ENCODE results near the gene ETS1. TPM values are rescaled to one million over a fixed set of nuclear protein-coding genes. Genes with fewer than 3 reads are reported as not detected.

ETS1 gene
- total RNA-seq, 1 donor from 2014 or later, result 39.4 TPM

GRCh38 chr11:128570632-128571031 lies 16.7 kb downstream of the ETS1 start:
- DNase-seq (ENCODE audit: low spot score), result no peak

- DNase-seq (ENCODE audit: low spot score), result no peak
Observed at GRCh38 chr11:128569291-128569690, 18.1 kb downstream of the ETS1 start.

GRCh38 chr11:128568166-128568778 lies 19.1 kb downstream of the ETS1 start:
- no peak for DNase-seq (ENCODE audit: low spot score)

- DNase-seq (ENCODE audit: low spot score), result no peak
Observed at GRCh38 chr11:128567130-128567529, 20.2 kb downstream of the ETS1 start.

- DNase-seq (ENCODE audit: low spot score), result no peak
Observed at GRCh38 chr11:128565881-128566280, 21.5 kb downstream of the ETS1 start.

GRCh38 chr11:128564642-128565245 lies 22.6 kb downstream of the ETS1 start:
- no peak for DNase-seq (ENCODE audit: low spot score)

- DNase-seq (ENCODE audit: low spot score), result no peak
Observed at GRCh38 chr11:128563942-128564641, 23.3 kb downstream of the ETS1 start.

- no peak for DNase-seq (ENCODE audit: low spot score)
Observed at GRCh38 chr11:128563308-128563707, 24.1 kb downstream of the ETS1 start.

- no peak for DNase-seq (ENCODE audit: low spot score)
Observed at GRCh38 chr11:128559496-128560103, 27.8 kb downstream of the ETS1 start.

- no peak for DNase-seq (ENCODE audit: low spot score)
Observed at GRCh38 chr11:128555606-128556005, 31.8 kb downstream of the ETS1 start.

GRCh38 chr11:128553662-128554362 lies 33.5 kb downstream of the ETS1 start:
- DNase-seq (ENCODE audit: low spot score), result no peak

- no peak for DNase-seq (ENCODE audit: low spot score)
Observed at GRCh38 chr11:128552783-128553661, 34.3 kb downstream of the ETS1 start.

- no peak for DNase-seq (ENCODE audit: low spot score)
Observed at GRCh38 chr11:128551611-128552335, 35.6 kb downstream of the ETS1 start.

- no peak for DNase-seq (ENCODE audit: low spot score)
Observed at GRCh38 chr11:128551058-128551457, 36.3 kb downstream of the ETS1 start.

- DNase-seq (ENCODE audit: low spot score), result no peak
Observed at GRCh38 chr11:128550261-128550821, 37.0 kb downstream of the ETS1 start.

GRCh38 chr11:128549256-128549944 lies 38.0 kb downstream of the ETS1 start:
- DNase-seq (ENCODE audit: low spot score), result no peak

- DNase-seq (ENCODE audit: low spot score), result peak; percentile 46
Observed at GRCh38 chr11:128548649-128549255, 38.6 kb downstream of the ETS1 start.

GRCh38 chr11:128547946-128548648 lies 39.3 kb downstream of the ETS1 start:
- DNase-seq (ENCODE audit: low spot score), result no peak

Data from mucosa of gallbladder (tissue), 1 donor.